ENCODE data around the gene LCE1C.

The LCE1C gene

DNA sequence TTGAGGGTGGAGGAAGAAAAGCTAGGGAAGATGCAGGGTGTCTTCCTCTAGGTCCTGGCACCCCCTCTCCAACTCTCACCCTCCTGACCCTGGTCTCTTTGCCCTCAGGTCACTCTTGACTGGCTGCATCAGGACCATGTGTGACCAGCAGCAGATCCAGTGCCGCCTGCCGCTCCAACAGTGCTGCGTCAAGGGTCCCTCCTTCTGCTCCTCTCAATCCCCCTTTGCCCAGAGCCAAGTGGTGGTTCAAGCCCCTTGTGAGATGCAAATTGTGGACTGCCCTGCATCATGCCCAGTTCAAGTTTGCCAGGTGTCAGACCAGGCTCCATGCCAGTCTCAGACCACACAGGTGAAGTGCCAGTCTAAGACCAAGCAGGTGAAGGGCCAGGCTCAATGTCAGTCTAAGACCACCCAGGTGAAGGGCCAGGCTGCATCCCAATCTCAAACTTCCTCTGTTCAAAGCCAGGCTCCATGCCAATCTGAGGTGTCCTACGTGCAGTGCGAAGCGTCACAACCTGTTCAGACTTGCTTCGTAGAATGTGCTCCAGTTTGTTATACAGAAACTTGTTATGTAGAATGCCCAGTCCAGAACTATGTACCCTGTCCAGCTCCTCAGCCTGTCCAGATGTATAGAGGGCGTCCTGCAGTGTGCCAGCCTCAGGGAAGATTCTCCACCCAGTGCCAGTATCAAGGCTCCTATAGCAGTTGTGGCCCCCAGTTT, 46.8 kb downstream of the LCE1C start:
- DNase-seq (ENCODE audit: low read depth in 2 of 2) = no peak

DNA sequence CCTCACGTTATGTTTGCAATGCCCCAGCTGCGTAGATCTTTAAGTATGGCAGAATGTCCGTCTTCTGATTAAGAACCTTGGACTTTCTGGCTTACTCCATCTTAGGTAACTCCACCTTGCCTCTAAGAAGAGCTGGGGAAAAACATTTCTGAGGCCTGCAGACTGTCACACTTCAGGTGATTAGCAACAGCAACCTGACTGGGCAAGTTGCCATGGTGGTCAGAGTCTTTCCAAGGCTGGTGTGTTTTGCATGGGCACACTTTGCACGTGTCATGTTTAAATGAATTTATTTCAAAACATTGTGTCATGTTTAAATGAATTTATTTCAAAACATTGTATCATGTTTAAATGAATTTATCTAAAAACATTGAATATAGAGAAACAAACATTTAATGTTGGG, 47.8 kb downstream of the LCE1C start:
- no peak for DNase-seq (ENCODE audit: low read depth in 2 of 2)

DNA sequence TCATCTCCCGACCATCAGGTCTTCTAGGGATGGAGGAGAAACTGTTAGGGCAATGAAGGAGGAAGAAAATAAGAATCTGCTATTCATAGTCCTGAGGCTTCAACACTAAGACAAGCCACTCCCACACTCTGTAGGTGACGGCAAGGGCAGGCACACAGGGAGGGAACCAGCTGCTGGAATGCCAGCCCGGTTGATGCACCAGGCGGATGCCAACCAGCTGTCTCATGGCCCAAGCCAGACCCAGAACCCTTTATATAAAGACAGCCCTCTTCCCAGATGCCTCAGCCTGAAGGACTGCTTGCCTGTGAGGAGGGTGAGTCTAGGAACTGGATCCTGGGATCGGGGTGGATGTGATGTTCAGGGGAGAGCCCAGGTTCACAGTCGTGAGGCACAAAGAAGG, 48.7 kb downstream of the LCE1C start, which contains the start of gene KPRP:
Gene KPRP, plus strand, starts transcription at position 279 of the 400 bp plus-strand sequence. CDS start 1,564 bp downstream, outside the sequence.
- no peak for DNase-seq (ENCODE audit: low read depth in 2 of 2)

- DNase-seq (ENCODE audit: low read depth in 2 of 2) = no peak
Observed at GRCh38 chr1:152756872-152757271, 49.6 kb downstream of the LCE1C start.
